ENCODE data around the gene TWIST1.

TWIST1 gene

GRCh38 chr7:19112274-19113001, 5.0 kb downstream of the TWIST1 start:
- DNase-seq: no peak

- DNase-seq: no peak
Measured at GRCh38 chr7:19111474-19112273, 5.8 kb downstream of the TWIST1 start.

- DNase-seq: no peak
Measured at GRCh38 chr7:19110776-19111175, 6.7 kb downstream of the TWIST1 start.

- DNase-seq: no peak
Measured at GRCh38 chr7:19110026-19110730, 7.3 kb downstream of the TWIST1 start.

GRCh38 chr7:19109000-19109946, 8.2 kb downstream of the TWIST1 start:
- no peak for DNase-seq

- no peak for DNase-seq
Measured at GRCh38 chr7:19107356-19108146, 9.9 kb downstream of the TWIST1 start.

GRCh38 chr7:19107081-19107355, 10.4 kb downstream of the TWIST1 start:
- no peak for DNase-seq

- DNase-seq: no peak
Measured at GRCh38 chr7:19106241-19107080, 11.0 kb downstream of the TWIST1 start.

- DNase-seq: no peak
Measured at GRCh38 chr7:19105546-19105945, 11.9 kb downstream of the TWIST1 start.

GRCh38 chr7:19104811-19105210, 12.6 kb downstream of the TWIST1 start:
- DNase-seq: no peak

- no peak for DNase-seq
Measured at GRCh38 chr7:19102884-19103283, 14.6 kb downstream of the TWIST1 start.

- no peak for DNase-seq
Measured at GRCh38 chr7:19101909-19102308, 15.5 kb downstream of the TWIST1 start.

GRCh38 chr7:19101472-19101871, 16.0 kb downstream of the TWIST1 start:
- DNase-seq: no peak

- DNase-seq: no peak
Measured at GRCh38 chr7:19099924-19100323, 17.5 kb downstream of the TWIST1 start.

- no peak for DNase-seq
Measured at GRCh38 chr7:19099194-19099593, 18.2 kb downstream of the TWIST1 start.

- no peak for DNase-seq
Measured at GRCh38 chr7:19098510-19098909, 18.9 kb downstream of the TWIST1 start.

- DNase-seq: no peak
Measured at GRCh38 chr7:19097165-19098055, 20.0 kb downstream of the TWIST1 start.

GRCh38 chr7:19095353-19095860, 22.0 kb downstream of the TWIST1 start:
- DNase-seq: no peak

- no peak for DNase-seq
Measured at GRCh38 chr7:19094598-19095352, 22.7 kb downstream of the TWIST1 start.
